GM12892 (cell line): ENCODE results near the gene RMP24.
"Not testable (repeated sequence)": the region's sequence is repeated elsewhere in the genome, so short reads cannot be mapped to it uniquely, and the experiment has no call there.

Experiments used
- DNase-seq: peaks from one replicate; pipeline ENCODE4 v3.0.0; 2011; ENCODE audit not compliant: insufficient read length
- FAIRE-seq: peaks from 2 replicates; lab custom pipeline; 2011; peaks lifted over from hg19 to GRCh38; lab: Jason Lieb, UNC
- POLR2A ChIP-seq: IDR thresholded peaks from 2 replicates; pipeline ENCODE4 v1.6.1; 2011; ENCODE audit warnings: low read depth, low read length, control low read depth
- POLR2AphosphoS5 ChIP-seq: IDR thresholded peaks from 2 replicates; pipeline ENCODE4 v1.6.1; 2011; ENCODE audit warnings: low read depth, low read length, control low read depth
- TAF1 ChIP-seq: IDR thresholded peaks from 2 replicates; pipeline ENCODE4 v1.6.1; 2011; ENCODE audit warnings: low read depth, mild to moderate bottlenecking, control low read depth, low read length, borderline replicate concordance

The RMP24 gene

DNA sequence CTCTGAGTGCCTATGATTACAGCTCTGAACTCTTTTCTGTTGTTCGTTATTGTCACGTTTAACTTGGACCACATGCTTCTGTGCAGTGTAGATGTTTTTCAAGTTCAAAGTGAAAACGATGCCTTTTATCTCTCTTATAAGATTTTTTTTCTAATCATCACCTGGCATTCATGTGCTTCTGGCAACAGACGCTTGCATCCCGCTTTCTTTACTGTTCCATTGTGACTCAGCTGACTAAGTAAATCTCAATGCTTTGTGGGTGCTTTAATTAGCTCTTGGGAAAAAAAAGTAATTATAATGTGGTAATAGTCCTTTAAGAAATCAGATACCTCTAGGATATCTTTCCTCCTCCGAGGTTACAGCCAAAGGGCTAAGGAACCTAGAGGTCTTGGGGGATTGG is 31.2 kb upstream of the RMP24 start:
- DNase-seq (no peak), FAIRE-seq (no peak)
- TF ChIP-seq TAF1 (no peak), POLR2A (no peak), POLR2AphosphoS5 (no peak)

- no peak for FAIRE-seq
- TF ChIP-seq POLR2A: no peak
- TF ChIP-seq POLR2AphosphoS5: no peak
- no peak for TF ChIP-seq TAF1
- no peak for DNase-seq
Measured at GRCh38 chr18:35942133-35942532, 30.3 kb upstream of the RMP24 start.

GRCh38 chr18:35942661-35943060 is 29.8 kb upstream of the RMP24 start:
- DNase-seq (no peak), FAIRE-seq (no peak)
- TF ChIP-seq POLR2A: no peak

DNA sequence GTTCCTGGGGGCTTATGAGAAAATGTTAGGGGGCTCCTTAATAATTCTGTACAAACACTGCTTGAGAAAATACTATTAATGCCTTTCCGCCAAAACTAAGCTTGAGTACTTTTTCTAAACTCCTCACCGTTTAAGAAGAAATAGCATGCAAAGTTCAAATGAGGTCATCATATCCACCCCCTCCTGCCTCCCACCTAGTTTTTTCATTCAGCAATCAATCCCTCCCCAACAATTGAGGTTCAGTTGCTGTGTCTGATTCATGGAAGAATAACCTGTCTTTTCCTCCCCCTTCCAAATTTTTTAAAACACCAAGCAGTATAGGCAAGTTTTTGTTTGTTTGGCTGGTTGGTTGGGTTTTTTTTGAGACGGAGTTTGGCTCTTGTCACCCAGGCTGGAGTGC is 24.4 kb upstream of the RMP24 start:
- FAIRE-seq: no peak
- no peak for TF ChIP-seq TAF1
- TF ChIP-seq POLR2AphosphoS5: no peak
- TF ChIP-seq POLR2A: no peak

DNA sequence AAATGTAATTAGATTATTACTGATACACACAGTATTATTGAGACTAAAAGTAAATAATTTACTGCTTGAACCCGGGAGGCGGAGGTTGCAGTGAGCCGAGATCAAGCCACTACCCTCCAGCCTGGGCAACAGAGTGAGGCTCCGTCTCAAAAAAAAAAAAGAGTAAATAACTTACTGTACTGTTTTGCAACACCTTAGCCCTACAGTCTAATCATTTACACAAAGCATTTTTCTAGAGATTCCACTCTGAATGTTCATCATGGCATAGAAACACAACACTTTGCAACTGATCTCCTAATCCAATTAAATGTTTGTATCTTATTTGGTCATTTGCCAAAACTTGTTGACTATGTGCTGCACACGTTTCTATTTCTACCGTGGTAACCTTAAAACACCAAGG is 23.4 kb upstream of the RMP24 start:
- DNase-seq (no peak), FAIRE-seq (no peak)
- TF ChIP-seq POLR2A (no peak), POLR2AphosphoS5 (no peak), TAF1 (no peak)

More for the DNA sequence above, 24.4 kb upstream of the RMP24 start:
- DNase-seq: no peak

GRCh38 chr18:35949903-35950627 is 22.4 kb upstream of the RMP24 start:
- no peak for TF ChIP-seq POLR2A
- no peak for TF ChIP-seq POLR2AphosphoS5
- TF ChIP-seq TAF1: no peak
- DNase-seq: peak; percentile 40
- peak; percentile 78 for FAIRE-seq

DNA sequence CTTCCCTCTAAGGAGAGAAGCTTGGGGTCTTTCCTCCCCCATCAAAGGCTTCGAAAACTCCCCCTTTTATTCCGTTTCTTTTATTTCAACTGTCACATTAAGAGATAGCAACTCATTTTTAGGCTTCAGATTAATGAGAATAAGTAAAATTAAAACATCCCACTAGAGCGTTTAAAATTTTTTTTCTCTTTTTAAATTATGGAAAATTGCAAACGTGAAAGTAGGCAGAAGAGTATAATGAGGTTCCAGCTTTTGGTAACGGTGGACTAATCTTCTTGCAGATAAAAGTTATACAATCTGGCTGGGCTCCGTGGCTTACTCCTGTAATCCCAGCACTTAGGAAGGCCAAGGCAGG is 21.9 kb upstream of the RMP24 start:
- DNase-seq (no peak), FAIRE-seq (no peak)
- TF ChIP-seq TAF1: no peak
- no peak for TF ChIP-seq POLR2A
- no peak for TF ChIP-seq POLR2AphosphoS5

DNA sequence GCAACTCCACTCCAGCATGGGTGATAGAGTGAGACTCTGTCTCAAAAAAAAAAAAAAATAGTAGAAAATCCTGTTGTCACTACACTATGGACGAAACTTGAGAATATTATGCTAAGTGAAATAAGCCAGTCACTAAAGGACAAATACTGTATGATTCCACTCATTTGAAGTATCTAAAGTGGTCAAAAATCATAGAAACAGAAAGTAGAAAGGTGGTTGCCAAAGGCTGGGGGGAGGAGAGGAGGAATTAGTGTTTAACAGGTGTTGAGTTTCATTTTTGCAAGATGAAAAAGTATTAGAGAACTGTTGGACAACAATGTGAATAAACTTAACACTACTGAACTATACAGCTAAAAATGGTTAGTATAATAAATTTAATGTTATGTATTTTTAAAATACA is 18.8 kb upstream of the RMP24 start:
- TF ChIP-seq POLR2AphosphoS5 (no peak), TAF1 (no peak), POLR2A (no peak)
- DNase-seq (no peak), FAIRE-seq (no peak)

DNA sequence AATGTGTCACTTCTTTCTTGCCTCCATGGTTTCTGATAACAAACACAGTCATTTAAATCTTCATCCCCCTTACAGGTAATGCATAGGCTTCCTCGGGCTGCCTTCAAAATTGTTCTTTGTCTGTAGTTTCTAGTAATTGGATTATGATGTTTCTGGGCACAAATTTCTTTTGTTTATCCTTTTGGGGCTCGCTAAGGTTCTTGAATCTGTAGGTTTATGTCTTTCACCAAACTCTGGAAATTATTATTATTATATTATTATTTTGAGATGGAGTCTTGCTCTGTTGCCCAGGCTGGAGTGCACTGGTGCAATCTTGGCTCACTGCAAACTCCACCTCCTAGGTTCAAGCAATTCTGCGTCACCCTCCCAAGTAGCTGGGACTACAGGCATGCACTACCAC is 16.3 kb upstream of the RMP24 start:
- no peak for FAIRE-seq
- no peak for DNase-seq

GRCh38 chr18:35962320-35962719 is 10.2 kb upstream of the RMP24 start:
- FAIRE-seq (no peak), DNase-seq (no peak)
- no peak for TF ChIP-seq POLR2A
- TF ChIP-seq TAF1: no peak
- no peak for TF ChIP-seq POLR2AphosphoS5

More for the DNA sequence above, 16.3 kb upstream of the RMP24 start:
- TF ChIP-seq TAF1: no peak
- no peak for TF ChIP-seq POLR2AphosphoS5
- TF ChIP-seq POLR2A: no peak

DNA sequence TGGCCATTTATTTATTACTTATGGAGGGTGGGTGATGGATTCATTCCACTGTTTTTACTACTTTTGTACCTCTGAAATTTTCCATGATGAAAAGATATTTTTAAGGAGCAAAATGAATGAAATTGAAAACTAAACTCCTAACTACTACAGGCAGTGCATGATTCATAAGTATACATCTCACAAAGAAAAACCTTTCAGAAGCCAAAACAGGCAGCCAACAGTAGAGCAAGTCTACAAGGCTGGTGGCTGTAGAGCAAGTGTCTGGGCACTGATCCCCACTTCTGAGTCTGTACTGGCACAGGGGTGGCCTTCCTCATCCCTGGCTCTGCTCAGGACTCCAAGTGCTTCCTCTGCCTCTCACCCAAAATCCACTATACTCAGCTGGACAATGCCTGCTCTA is 8.2 kb upstream of the RMP24 start:
- no peak for DNase-seq
- no peak for TF ChIP-seq POLR2AphosphoS5
- no peak for TF ChIP-seq POLR2A
- no peak for TF ChIP-seq TAF1
- no peak for FAIRE-seq

DNA sequence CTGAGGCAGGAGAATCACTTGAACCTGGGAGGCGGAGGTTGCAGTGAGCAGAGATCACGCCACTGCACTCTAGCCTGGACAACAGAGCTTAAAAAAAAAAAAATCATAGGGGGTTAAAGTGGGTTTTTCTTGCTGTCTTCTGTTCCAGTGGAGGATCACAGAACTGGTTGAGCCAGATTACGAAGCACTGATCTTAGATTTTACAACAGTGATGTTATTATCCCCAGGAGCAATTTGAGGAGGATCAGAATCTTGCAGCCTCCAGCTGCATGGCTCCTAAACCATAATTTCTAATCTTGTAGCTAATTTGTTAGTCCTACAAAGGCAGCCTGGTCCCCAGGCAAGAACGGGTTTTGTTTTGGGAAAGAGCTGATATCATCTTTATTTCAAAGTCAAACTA is 4.6 kb upstream of the RMP24 start:
- DNase-seq, FAIRE-seq: not testable (repeated sequence)

DNA sequence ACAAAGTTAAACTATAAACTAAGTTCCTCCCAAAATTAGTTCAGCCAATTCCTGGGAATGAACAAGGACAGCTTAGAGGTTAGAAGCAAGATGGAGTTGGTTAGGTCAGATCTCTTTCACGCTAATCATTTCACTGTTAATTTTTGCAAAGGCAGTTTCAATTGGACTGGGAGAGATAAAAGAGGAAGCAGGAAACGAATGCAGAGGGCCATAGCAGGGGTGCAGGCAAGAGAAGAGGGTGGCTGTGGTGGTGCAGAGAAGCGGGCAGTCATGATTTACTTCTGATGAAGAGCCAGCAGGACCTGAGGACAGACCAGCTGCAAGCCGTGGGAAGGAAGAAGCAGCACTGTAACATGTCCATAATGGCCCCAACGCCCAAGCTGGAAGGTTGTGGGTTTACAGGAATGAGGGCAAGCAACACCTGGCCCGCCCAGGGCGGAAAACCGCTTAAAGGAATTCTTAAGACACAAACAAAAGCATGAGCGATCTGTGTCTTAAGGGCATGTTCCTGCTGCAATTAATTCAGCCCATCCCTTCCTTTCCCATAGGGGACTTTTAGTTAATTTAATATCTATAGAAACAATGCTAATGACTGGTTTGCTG is 4.1 kb upstream of the RMP24 start:
- TF ChIP-seq POLR2A (no peak), TAF1 (no peak), POLR2AphosphoS5 (no peak)
- DNase-seq: no peak
- FAIRE-seq: no peak

- FAIRE-seq: no peak
Measured at GRCh38 chr18:35969676-35970075, 2.8 kb upstream of the RMP24 start.

More at GRCh38 chr18:35969676-35970075, 2.8 kb upstream of the RMP24 start:
- TF ChIP-seq POLR2A (no peak), POLR2AphosphoS5 (no peak), TAF1 (no peak)
- no peak for DNase-seq
